ES-I3 (cell line): Measurements from ENCODE around the gene KCNIP3.

Experiments
- H3K36me3 ChIP-seq: 2 replicates; pipeline ENCODE4 v1.6.1; 2013; ENCODE audit warnings: mild to moderate bottlenecking, low read length, control low read depth, moderate library complexity; ENCODE audit not compliant: insufficient read depth
- H3K4me1 ChIP-seq: 2 replicates; pipeline ENCODE4 v1.6.1; 2013; ENCODE audit warnings: mild to moderate bottlenecking, control low read depth, low read length; ENCODE audit not compliant: insufficient read depth
- H3K9ac ChIP-seq: 2 replicates; pipeline ENCODE4 v1.6.1; 2013; ENCODE audit warnings: low read depth, mild to moderate bottlenecking, low read length, moderate library complexity
- H3K9me3 ChIP-seq: 2 replicates; pipeline ENCODE4 v1.6.1; 2013; ENCODE audit warnings: mild to moderate bottlenecking, low read length, moderate library complexity; ENCODE audit not compliant: control insufficient read depth, insufficient read depth

Gene KCNIP3

DNA sequence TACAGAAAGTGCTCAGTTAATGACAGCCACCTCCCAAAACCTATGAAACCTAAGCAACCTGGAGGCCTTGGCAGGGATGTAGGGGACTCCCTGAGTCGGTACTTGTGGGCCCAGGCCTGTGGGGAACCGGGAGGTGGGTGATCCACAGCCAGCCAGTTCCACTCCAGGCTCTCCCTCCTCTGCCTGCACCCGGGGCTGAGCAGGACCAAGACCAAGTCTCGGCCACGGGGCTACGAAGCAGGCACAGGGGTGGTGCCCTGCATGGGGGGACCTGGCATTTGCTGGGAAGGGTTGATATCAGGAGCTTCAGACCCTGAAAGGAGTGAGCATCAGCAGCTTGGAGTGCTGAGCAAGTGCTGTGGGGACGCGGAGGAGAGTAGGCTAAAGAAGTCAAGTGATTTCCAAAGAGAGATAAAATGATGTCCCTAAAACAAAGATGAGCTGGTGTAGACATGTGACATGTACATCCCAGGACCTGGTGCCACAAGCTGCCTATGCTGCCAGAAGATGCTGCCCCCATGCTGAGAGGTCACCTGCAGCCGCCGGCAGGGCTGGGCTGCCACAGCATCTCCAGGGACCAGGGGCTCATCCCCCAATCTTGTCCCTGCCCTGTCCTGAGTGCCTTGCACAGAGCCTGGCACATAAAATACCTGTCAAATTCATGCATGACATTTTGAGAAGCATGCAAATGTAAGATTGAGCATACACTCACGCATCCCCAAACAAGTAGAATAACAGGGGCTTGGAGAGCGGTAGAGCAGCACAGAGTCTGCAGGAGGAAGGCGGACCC lies 21.5 kb downstream of the KCNIP3 start:
- Histone ChIP-seq H3K36me3 (no peaks in the 10 kb centered on the region), H3K4me1 (no peaks in the 10 kb centered on the region), H3K9ac (no peak overlapping the region), H3K9me3 (no peaks in the 10 kb centered on the region)

DNA sequence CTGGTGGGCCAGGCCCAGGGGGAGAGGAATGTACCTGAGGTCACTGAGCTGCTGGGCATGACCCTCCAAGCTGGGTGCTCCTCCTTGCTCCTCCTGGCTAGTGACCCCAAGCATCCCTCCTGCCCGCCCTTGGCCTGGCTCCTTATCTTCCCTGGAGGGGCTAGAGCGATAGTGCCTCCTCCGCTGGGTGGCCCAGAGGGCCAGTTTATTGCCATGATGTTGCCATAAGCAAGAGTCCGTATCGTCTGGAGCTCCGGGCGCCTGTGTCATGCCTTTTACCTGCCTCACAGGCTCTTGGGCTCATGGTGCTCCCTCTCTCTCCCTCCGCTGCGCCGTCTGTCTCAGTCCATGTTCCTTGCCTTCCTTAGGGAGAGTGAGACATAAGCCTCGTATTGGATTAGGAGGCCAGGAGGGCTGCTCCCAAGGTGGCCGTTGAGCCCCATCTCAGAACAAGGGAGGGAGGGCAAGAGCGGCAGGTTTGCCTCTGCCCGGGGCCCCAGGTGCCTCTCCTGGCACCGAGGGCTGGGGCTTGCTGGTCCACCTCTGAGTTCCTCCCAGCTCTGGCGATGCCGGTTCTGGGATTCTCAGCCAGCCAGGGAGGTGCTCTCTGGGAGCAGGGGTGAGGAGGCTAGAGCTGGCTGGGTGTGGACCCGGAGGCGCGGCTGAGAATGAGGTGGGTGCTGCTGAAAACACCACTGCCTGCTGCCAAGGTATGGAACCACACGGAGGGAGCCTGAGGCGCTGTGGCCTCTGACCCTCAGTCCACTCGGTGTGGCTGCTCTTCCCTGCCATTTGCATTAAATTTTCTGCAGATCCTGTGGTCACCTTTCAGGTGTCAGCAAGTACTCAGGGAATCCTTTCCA lies 22.6 kb downstream of the KCNIP3 start:
- H3K4me1 ChIP-seq, result no peaks in the 10 kb centered on the region
- no peaks in the 10 kb centered on the region for H3K36me3 ChIP-seq
- no peaks in the 10 kb centered on the region for H3K9me3 ChIP-seq
- no peak overlapping the region for H3K9ac ChIP-seq

DNA sequence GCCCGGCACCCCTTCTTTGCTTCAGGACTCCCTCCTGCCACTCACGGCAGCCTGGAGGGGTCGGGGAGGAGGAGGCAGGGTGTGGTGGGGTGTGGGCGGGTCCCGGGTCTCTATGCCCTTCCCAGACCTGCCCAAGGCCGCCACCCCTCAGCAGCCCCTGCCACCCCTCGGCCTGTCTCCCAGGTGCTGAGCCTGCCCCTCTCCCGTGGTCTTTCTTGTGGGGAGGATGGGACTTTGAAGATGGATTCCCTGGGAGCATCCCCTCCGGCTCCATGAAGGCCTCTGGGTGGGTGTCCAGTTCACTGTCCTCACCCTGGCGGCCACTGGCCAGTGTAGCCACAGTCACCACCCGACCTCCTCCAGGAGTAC lies 23.2 kb downstream of the KCNIP3 start:
- H3K9me3 ChIP-seq, result no peaks in the 10 kb centered on the region
- H3K9ac ChIP-seq, result no peak overlapping the region
- no peaks in the 10 kb centered on the region for H3K36me3 ChIP-seq
- no peaks in the 10 kb centered on the region for H3K4me1 ChIP-seq

DNA sequence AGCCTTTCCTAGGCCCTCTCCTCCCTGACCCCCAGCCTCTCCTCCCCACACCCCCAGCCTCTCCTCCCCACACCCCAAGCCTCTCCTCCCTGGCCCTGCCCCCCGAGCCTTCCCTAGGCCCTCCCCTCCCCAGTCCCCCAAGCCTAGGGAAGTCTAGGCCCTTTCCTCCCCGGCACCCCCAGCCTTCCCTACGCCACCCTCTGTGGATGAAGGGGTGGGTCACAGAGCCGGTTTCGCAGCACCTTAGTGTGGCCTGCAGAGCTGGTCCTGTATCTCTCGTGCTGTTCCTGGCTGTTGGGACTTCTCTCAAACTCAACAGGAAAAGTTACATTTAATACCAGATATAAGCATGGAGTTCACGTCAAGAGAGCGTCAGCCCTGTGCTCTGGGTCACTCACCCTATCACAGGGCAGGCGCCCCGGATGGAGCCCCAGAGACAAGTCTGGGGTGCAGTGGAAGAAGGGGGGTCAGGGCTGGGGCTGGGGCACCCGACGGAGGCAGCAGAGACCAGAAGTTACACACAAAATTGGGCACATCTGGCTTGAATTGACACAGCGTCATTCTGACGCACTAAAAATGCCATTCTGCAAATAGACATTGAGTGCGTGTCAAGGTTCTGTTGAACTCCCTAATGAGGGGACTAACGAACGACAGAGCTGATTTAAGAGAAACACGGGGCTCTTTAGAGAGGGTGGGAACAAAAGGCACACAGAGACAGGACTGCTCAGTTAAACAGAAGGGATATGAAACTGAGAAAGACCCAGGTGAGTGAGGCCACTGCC lies 24.0 kb downstream of the KCNIP3 start:
- Histone ChIP-seq H3K36me3 (no peaks in the 10 kb centered on the region), H3K4me1 (no peaks in the 10 kb centered on the region), H3K9me3 (no peaks in the 10 kb centered on the region), H3K9ac (no peak overlapping the region)

DNA sequence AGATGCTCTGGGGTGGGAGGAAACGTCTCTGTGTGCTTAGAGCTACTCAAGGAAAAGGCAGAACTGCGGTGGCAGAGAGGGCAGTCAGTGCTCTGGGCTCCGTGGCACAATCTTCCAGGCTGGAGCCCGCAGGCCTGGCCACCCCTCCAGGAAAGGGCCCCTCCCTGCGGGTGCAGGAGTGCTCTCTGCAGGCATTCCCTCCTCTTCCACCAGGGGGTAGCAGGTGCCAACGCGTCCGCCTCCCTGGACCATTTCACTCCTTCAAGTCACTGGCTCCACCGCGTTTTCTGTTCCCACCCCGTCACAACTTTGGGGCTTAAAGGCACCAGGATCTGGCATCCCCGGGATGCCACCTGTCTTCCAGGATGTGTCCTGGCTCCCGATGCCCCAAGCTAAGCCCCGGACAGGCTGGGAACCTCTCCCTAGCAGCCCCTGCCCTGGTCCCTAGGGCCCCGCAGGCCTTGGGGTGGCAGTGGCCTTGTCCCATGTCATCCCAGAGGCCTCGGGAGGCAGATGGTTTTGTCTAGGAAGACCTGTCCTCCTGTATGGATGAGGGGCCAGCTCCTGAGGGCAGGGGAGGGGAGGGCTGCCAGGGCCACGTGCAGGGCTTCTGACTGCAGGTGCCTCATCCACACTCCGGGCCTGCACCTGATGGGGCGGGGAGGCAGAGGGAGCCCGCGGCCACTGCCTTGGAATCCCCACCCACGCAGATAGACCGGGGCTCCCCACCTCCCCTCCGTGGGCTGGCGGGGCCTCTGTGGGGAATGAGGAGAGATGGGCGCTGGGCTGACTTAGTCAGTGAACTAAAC lies 26.4 kb downstream of the KCNIP3 start:
- no peaks in the 10 kb centered on the region for H3K36me3 ChIP-seq
- no peak overlapping the region for H3K9ac ChIP-seq
- H3K9me3 ChIP-seq, result no peaks in the 10 kb centered on the region
- peaks cover 3% of the 10 kb centered on the region; the same call in 1 of the 2 replicates for H3K4me1 ChIP-seq

DNA sequence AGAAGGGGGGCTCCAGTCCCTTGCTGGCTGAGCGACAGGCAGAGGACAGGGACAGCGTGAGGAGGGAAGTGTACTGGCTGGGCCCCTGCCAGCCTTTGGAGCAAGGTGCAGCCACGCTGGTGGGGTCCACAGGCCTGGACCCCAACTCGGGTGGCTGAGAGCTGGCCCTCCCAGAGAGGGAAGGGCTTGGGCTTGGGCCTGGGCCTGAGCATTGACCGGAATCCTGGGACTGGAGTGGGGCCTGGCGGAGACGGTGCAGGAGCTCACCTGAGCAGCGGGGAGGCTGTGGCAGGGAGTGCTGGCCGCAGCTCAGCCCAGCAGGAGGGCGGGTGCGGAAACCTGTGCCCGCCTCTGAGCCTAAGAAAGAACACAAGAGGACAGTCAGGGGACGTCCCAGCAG lies 27.9 kb downstream of the KCNIP3 start:
- Histone ChIP-seq H3K36me3 (no peaks in the 10 kb centered on the region), H3K9me3 (no peaks in the 10 kb centered on the region), H3K4me1 (peaks cover 3% of the 10 kb centered on the region; the same call in 1 of the 2 replicates), H3K9ac (no peak overlapping the region)

DNA sequence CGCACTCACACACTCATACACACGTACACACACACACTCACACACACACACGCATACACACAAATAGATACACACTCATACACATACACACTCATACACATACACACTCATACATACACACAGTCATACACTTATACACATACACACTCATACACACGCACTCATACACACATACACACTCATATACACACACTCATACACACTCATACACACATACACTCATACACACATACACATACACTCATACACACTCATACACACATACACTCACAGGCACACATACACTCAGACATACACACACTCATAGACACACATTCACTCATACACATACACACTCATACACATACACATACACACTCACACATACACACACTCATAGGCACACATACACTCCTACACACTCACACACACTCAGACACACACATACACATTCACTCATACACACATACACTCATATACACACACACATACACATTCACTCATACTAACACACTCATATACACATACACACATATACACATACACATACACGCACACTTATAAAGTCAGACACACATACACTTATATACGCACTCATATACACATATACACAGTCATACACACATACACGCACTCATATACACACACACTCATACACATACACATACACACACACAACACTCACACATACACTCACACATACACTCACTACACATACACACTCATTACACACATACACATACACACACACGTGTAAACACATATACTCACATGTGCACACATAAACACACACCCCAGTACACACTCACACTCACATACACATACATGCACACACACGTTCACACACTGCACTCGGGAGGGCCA lies 28.7 kb downstream of the KCNIP3 start:
- no peaks in the 10 kb centered on the region for H3K9me3 ChIP-seq

DNA sequence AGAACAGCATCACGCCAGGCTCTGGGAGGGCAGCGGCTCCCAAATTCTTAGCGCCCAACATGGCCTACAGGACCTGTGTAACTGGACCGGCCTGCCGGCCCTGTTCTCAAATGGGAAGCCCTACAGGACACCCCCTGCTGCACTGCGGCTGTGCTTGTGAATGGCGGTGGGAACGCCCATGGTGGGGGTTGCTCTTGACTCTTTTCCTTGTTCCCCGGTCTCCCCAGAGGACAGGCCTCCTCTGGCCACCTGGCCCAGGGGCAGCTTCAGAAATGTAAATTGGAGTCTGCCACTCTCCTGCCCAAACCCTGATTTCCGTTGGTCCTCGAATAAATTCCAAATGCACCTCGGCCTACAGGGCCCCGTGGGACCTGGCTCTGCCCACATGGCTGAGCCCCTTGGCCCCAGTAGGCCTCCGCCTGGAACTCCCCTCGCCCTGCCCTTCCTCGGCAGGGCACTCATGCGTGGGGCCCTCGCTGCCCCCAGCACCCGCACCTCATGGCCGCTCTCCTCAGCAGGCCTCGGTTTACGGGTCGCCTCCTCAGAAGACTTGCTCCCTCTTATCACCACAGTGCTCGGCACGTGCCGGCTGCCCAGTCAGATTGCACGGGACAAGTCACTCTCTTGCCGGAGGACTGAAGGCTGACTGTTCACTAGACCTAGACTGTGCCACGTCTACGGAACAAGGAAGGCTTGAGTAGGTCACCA lies 29.4 kb downstream of the KCNIP3 start:
- no peak overlapping the region for H3K9ac ChIP-seq
- H3K9me3 ChIP-seq, result no peaks in the 10 kb centered on the region
- peaks cover 3% of the 10 kb centered on the region; the same call in 1 of the 2 replicates for H3K4me1 ChIP-seq
- no peaks in the 10 kb centered on the region for H3K36me3 ChIP-seq

More for the DNA sequence above, 28.7 kb downstream of the KCNIP3 start:
- peaks cover 3% of the 10 kb centered on the region; the same call in 1 of the 2 replicates for H3K4me1 ChIP-seq
- H3K9ac ChIP-seq, result no peak overlapping the region
- no peaks in the 10 kb centered on the region for H3K36me3 ChIP-seq

DNA sequence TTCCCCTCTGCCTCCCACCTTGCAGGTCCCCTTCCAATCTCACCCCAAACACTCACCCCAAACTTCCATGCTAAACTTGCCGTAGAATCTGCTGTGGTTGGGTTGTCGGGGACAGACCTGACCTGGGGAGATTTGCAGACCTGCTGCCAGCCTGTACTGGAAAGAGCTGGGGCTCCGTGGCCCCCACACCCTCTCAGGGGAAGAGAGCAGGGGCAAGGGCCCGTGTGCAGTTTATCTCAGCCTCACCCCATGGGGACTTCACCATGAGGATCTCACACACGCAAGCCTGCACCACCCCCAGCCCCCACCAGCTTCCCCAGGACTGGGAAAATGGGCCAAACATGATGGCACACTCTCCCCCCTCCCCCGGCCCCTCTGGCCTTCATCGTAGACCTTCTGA lies 30.7 kb downstream of the KCNIP3 start:
- no peak overlapping the region for H3K9ac ChIP-seq
- H3K36me3 ChIP-seq, result no peaks in the 10 kb centered on the region
- H3K9me3 ChIP-seq, result no peaks in the 10 kb centered on the region
- H3K4me1 ChIP-seq, result peaks cover 3% of the 10 kb centered on the region; the same call in 1 of the 2 replicates

DNA sequence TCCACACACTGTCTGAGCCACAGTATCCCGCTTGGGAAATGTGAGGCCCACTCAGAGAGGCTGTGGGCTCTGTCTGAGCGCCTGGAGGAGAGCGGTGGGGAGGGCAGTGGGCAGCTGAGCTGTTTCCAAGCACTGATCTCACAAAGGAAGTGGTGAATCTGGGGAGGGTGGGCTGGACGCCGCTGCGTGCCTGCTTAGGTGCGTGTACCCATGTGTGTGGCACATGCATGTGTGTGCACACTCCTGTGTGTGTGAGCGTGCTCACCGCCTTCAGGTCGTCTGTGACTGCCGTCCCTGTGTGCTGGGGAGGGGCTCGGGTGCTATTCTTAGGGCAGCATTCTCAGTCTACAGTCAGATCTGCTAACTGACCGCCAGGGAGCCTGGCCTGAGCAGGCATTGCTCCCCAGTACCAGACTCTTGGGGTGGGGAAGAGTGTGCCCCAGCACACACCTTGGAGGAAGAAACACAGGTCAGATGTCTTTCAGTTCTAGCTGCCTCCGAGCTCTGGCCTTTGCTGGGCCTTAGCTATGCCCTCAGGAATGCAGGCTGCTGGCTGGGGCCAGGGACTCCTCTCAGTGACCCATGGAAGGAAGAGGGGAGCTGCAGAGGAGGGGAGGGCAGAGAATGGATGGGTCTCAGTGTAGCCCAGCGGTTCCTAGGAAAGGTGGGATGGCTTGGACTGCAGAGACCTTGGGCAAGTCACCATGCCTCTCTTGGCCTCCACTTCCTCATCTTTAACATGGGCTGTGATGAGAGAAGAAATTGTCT lies 31.4 kb downstream of the KCNIP3 start:
- no peak overlapping the region for H3K9ac ChIP-seq

DNA sequence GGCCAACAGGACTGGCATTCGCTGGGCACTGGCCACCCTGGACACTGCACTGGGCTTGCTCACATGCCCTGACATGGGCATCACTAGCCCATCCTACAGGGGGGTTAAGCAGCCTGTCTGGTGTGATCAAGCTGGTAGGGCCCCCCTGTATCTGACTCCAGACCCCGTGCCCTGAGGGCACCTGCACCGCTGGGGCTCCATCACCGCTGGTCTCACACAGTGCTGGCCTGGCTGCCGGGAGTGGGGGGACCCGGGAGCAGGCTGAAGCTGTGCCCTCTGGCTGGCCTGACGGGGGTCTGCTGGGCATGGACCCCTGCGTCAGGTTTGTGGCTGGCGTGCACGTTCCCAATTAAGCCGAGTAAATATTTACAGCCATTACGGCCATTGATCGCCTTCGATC lies 32.3 kb downstream of the KCNIP3 start:
- Histone ChIP-seq H3K36me3 (no peaks in the 10 kb centered on the region), H3K9ac (no peak overlapping the region), H3K4me1 (peaks cover 3% of the 10 kb centered on the region; the same call in 1 of the 2 replicates), H3K9me3 (no peaks in the 10 kb centered on the region)

More for the DNA sequence above, 31.4 kb downstream of the KCNIP3 start:
- Histone ChIP-seq H3K9me3 (no peaks in the 10 kb centered on the region), H3K36me3 (no peaks in the 10 kb centered on the region), H3K4me1 (peaks cover 3% of the 10 kb centered on the region; the same call in 1 of the 2 replicates)
